ENCODE results near the gene SRP54.
"Not testable (repeated sequence)": the region's sequence is repeated elsewhere in the genome, so short reads cannot be mapped to it uniquely, and the experiment has no call there.

The SRP54 gene

DNA sequence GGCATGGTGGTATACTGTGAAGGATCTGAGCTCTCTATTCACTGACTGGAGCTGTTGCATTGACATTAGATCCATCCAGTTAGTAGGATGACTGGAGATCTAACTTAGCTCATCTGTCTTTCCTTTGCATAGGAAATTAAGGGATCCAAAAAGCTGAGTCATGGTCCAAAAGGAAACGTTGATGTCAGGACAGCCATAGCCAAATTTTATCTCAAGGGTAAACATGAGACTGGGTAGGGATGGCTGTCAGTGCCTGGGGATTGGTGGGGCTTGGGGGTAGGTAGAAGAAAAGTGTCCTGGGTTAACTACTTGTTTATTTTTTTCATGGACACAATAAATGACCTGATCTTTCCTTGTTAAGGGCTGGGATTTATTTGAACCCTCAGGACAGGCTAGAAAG, 67.9 kb downstream of the SRP54 start:
- FAIRE-seq: no peak

DNA sequence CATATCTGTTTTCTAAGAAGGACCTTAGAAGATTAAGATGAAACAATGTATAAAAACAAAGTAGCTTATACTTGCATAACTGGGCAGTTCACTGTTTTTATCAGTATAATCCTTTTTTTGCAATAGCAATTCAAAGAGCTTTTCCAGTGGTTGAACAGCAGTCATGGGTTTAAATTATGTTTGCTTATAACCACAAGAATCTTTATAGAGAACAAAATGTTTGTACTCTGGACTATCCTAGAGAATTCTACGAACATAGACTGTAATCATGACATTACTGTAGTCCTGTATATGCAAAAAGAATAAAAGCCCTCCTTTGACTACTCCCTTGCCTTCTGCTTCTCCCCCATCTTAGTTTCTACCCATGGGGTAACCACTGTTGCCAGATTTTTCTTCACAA, 69.0 kb downstream of the SRP54 start:
- FAIRE-seq: no peak

DNA sequence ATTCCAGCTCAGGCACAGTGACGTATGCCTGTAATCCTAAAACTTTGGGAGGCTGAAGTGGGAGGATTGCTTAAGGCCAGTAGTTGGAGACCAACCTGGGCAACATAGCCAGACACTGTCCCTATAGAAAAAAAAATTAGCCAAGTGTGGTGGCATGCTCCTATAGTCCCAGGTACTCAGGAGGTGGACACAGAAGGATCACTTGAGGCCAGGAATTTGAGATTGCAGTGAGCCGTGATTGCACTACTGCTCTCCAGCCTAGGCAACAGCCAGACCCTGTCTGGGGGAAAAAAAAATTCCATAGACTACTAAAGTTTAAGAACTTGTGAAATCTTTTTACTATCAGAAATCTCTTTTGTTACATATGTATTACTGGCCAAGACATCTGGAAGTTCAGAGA, 69.8 kb downstream of the SRP54 start:
- FAIRE-seq: no peak

DNA sequence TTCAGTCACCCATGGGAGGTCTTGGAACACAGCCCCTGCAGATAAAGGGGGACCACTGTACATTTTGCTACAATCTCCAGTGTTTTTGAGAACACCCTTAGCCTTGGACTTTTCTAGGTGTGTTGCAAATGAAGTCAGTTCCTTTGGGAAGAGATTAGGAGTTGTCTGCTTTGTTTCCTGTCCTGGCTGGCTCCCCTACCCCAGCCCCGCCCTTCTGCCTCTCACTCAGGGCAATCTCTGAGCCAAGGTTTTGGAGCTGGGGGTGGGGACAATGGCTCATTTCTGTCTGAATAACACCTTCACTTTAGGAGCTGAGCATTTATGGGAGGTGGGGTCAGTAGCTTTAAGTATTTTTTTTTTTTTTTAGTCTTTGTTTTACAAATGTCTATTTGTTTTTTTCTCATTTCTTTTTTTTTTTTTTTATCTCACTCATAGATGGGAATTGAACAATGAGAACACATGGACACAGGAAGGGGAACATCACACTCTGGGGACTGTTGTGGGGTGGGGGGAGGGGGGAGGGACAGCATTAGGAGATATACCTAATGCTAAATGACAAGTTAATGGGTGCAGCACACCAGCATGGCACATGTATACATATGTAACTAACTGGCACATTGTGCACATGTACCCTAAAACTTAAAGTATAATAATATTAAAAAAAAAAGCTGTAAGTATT, 78.5 kb downstream of the SRP54 start:
- FAIRE-seq: not testable (repeated sequence)

DNA sequence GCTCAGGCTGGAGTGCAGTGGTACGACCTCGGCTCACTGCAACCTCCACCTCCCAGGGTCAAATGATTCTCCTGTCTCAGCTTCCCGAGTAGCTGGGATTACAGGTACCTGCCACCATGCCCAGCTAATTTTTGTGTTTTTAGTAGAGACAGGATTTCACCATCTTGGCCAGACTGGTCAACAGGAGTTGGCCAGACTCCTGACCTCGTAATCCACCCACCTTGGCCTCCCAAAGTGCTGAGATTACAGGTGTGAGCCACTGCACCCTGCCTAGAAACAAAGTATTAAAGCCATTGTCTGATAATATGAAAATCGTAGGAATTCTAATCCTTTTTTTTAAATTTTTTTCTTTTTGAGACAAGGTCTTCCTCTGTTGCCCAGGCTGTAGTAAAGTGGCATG, 82.9 kb downstream of the SRP54 start:
- FAIRE-seq: not testable (repeated sequence)

DNA sequence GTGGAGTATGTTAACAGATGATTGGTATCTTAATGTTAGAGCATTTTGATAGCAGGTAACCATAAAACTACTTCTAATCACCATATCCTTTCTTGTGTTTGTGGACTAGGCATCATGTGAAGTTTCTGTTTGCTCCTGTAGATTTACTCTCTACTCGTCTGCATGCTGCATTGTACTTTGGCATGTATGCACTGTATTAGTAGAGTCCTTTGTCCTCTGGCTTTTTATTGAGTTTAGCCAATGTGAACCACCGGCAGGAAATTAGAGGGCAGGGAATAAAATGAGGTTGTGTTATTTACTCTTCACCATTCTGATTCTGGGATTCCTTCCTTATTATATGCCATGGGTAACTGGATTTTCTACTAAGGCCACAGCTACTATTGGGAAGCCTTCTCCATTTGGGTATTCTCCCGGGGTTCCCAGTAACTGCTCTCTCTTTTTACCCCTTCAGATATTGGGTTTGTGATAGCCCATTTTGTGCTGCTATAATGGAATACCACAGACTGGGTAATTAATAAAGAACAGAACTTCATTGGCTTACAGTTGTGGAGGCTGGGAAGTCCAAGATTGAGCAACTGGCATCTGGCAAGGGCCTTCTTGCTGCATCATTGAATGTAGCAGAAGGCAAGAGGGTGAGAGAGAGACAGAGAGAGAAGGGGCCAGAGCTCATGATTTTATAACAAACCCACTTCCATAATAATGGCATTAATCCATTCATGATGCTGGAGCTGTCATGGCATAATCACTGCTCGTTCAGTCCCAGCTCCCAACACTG, 85.6 kb downstream of the SRP54 start:
- no peak for FAIRE-seq

DNA sequence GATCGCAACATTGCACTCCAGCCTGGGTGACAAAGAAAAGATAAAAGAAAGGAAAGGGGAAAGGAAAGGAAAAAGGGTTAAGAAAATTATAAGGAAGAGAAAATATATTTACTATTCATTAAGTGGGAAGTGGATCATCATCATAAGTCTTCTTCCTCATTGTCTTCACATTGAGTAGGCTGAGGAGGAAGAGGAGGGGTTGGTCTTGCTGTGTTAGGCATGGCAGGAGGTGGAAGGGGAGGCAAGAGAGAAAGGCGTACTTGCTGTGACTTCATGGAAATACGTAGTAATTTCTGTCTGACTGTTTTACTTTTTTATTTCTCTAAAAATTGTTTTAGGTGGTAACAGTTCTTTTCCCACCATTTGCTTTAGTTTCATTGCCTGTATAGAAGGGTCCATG, 89.4 kb downstream of the SRP54 start:
- FAIRE-seq: no peak

DNA sequence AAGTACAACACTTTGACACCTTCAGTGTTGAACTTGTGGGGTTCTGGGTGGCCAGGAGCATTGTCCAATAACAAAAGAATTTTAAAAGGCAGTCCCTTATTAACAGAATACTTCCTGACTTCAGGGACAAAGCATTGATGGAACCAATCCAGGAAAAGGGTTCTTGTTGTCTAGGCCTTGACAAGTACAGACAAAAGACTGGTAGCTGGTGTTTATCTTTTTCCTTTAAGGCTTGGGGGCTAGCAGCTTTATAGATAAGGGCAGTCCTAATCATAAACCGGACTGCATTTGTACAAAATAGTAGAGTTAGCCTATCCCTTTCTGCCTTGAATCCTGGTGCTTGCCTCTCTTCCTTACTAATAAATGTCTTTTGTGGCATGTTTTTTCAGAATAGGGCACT, 90.7 kb downstream of the SRP54 start:
- no peak for FAIRE-seq

DNA sequence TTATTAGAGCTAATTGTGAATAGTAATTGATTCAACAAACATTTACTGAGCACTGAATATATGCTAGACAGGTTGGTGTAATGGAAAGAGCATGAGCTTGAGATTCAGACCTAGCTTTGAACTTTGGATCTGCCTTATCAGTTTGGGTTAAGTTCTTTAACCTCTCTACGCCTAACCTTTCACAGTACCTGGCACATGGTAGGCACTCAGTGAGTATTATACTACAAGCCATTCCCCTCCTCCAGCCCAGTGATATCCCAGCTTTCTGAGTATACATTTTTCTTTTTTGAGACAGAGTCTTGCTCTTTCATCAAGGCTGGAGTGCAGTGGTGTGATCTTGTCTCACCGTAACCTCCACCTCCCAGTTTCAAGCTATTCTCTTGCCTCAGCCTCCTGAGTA, 95.3 kb downstream of the SRP54 start:
- no peak for FAIRE-seq

All from endometrium (tissue), 2 donors.